ENCODE data around the gene TEKT5. TPM values are rescaled to one million over a fixed set of nuclear protein-coding genes. Genes with fewer than 3 reads are reported as not detected.

TEKT5 gene
- total and polyA plus RNA-seq, 4 donors, result 0.13 to 0.92 TPM; not detected in 2

- no peaks in the 10 kb centered on the region for H3K27me3 ChIP-seq (ENCODE audit: control insufficient read depth in 4 of 4, insufficient read depth in 4 of 4, low read length in 3 of 4)
- H3K27ac ChIP-seq (ENCODE audit: low read depth in 1 of 2, low read length in 2 of 2), result no peak overlapping the region
- WGBS, result 81% methylated on average over 6 of the region's 6 CpGs
- H3K9ac ChIP-seq (ENCODE audit: low read depth in 1 of 2, low read length in 2 of 2), result no peak overlapping the region
- DNase-seq (ENCODE audit: low spot score), result no peak
- H3K4me3 ChIP-seq (ENCODE audit: low read depth in 1 of 3, low read length in 3 of 3), result no peak overlapping the region
- TF ChIP-seq FOXA1 (IDR thresholded peaks at IDR 0.05) (no peak), YY1 (IDR thresholded peaks at IDR 0.05) (no peak), EGR1 (IDR thresholded peaks at IDR 0.05; ENCODE audit: low read depth in 2 of 2) (no peak), ZBTB33 (IDR thresholded peaks at IDR 0.05) (no peak), CTCF (IDR thresholded peaks at IDR 0.05; ENCODE audit: low read depth, low read length, missing input control) (no peak), HNF4G (IDR thresholded peaks at IDR 0.05) (no peak), TAF1 (conservative IDR thresholded peaks at IDR 0.05) (no peak)
- peaks cover 0 to 5% (median 0%) of the 10 kb centered on the region in 4 donors for H3K4me1 ChIP-seq (ENCODE audit: control insufficient read depth in 4 of 4, insufficient read depth in 4 of 4, low read length in 3 of 4)
- H3K36me3 ChIP-seq (ENCODE audit: control insufficient read depth in 4 of 4, insufficient read depth in 3 of 4, low read depth in 1 of 4, low read length in 3 of 4), result no peaks in the 10 kb centered on the region
- H3K9me3 ChIP-seq (ENCODE audit: control insufficient read depth in 4 of 4, low read length in 3 of 4), result no peaks in the 10 kb centered on the region
Measured at GRCh38 chr16:10629592-10629963, 65.2 kb downstream of the TEKT5 start.

- H3K27me3 ChIP-seq (ENCODE audit: control insufficient read depth in 4 of 4, insufficient read depth in 4 of 4, low read length in 3 of 4), result no peaks in the 10 kb centered on the region
- no peak for DNase-seq (ENCODE audit: low spot score)
- no peaks in the 10 kb centered on the region for H3K9me3 ChIP-seq (ENCODE audit: control insufficient read depth in 4 of 4, low read length in 3 of 4)
- no peak overlapping the region for H3K9ac ChIP-seq (ENCODE audit: low read depth in 1 of 2, low read length in 2 of 2)
- H3K4me3 ChIP-seq (ENCODE audit: low read depth in 1 of 3, low read length in 3 of 3), result no peak overlapping the region
- no peaks in the 10 kb centered on the region for H3K36me3 ChIP-seq (ENCODE audit: control insufficient read depth in 4 of 4, insufficient read depth in 3 of 4, low read depth in 1 of 4, low read length in 3 of 4)
- peaks cover 0 to 5% (median 0%) of the 10 kb centered on the region in 4 donors for H3K4me1 ChIP-seq (ENCODE audit: control insufficient read depth in 4 of 4, insufficient read depth in 4 of 4, low read length in 3 of 4)
- no peak overlapping the region for H3K27ac ChIP-seq (ENCODE audit: low read depth in 1 of 2, low read length in 2 of 2)
- 73% methylated on average over 12 of the region's 12 CpGs for WGBS
- no peak for TF ChIP-seq RAD21 (IDR thresholded peaks at IDR 0.05)
- peak; percentile 19 to 20 for TF ChIP-seq HNF4A (conservative IDR thresholded peaks at IDR 0.05)
- TF ChIP-seq FOXA2 (IDR thresholded peaks at IDR 0.05), result peak; percentile 52
- peak; percentile 11 for TF ChIP-seq FOXA1 (IDR thresholded peaks at IDR 0.05)
- TF ChIP-seq TAF1 (conservative IDR thresholded peaks at IDR 0.05), result no peak
Measured at GRCh38 chr16:10625595-10626357, 69.0 kb downstream of the TEKT5 start.

GRCh38 chr16:10624527-10624926, 70.2 kb downstream of the TEKT5 start:
- H3K4me3 ChIP-seq (ENCODE audit: low read depth in 1 of 3, low read length in 3 of 3), result no peak overlapping the region
- 87% methylated on average over 6 of the region's 6 CpGs for WGBS
- no peak overlapping the region for H3K27ac ChIP-seq (ENCODE audit: low read depth in 1 of 2, low read length in 2 of 2)
- no peaks in the 10 kb centered on the region for H3K9me3 ChIP-seq (ENCODE audit: control insufficient read depth in 4 of 4, low read length in 3 of 4)
- H3K4me1 ChIP-seq (ENCODE audit: control insufficient read depth in 4 of 4, insufficient read depth in 4 of 4, low read length in 3 of 4), result peaks cover 0 to 5% (median 0%) of the 10 kb centered on the region in 4 donors
- no peak for DNase-seq (ENCODE audit: low spot score)
- TF ChIP-seq ZBTB33 (IDR thresholded peaks at IDR 0.05) (no peak), HNF4A (conservative IDR thresholded peaks at IDR 0.05) (no peak), RXRA (IDR thresholded peaks at IDR 0.05) (no peak), RAD21 (IDR thresholded peaks at IDR 0.05) (no peak), FOXA1 (IDR thresholded peaks at IDR 0.05) (no peak), GABPA (IDR thresholded peaks at IDR 0.05 in 1 of 2, conservative IDR thresholded peaks at IDR 0.05 in 1 of 2) (no peak), TAF1 (conservative IDR thresholded peaks at IDR 0.05) (no peak), CTCF (IDR thresholded peaks at IDR 0.05; ENCODE audit: low read depth, low read length, missing input control) (no peak), MAX (IDR thresholded peaks at IDR 0.05) (no peak), NR2F2 (IDR thresholded peaks at IDR 0.05) (no peak), ATF3 (IDR thresholded peaks at IDR 0.05) (no peak), YY1 (IDR thresholded peaks at IDR 0.05) (no peak), SP1 (IDR thresholded peaks at IDR 0.05) (no peak)
- H3K27me3 ChIP-seq (ENCODE audit: control insufficient read depth in 4 of 4, insufficient read depth in 4 of 4, low read length in 3 of 4), result no peaks in the 10 kb centered on the region
- no peaks in the 10 kb centered on the region for H3K36me3 ChIP-seq (ENCODE audit: control insufficient read depth in 4 of 4, insufficient read depth in 3 of 4, low read depth in 1 of 4, low read length in 3 of 4)
- no peak overlapping the region for H3K9ac ChIP-seq (ENCODE audit: low read depth in 1 of 2, low read length in 2 of 2)

Data from liver (tissue), 9 donors.